HUES6 (cell line): ENCODE results near the gene CCBE1.

Experiments used
- H3K27ac ChIP-seq: 2 replicates; pipeline ENCODE4 v1.7.0; 2013; ENCODE audit warnings: low read depth, mild to moderate bottlenecking, low read length, inconsistent platforms
- H3K27me3 ChIP-seq: 2 replicates; pipeline ENCODE4 v1.6.1; 2013; ENCODE audit warnings: low read length; ENCODE audit not compliant: control insufficient read depth, insufficient read depth
- H3K36me3 ChIP-seq: 2 replicates; pipeline ENCODE4 v1.6.1; 2013; ENCODE audit warnings: low read length; ENCODE audit not compliant: control insufficient read depth, insufficient read depth
- H3K4me1 ChIP-seq: 2 replicates; pipeline ENCODE4 v1.6.1; 2013; ENCODE audit warnings: low read length; ENCODE audit not compliant: control insufficient read depth, insufficient read depth
- H3K4me3 ChIP-seq: 2 replicates; pipeline ENCODE4 v1.5.1; 2013; ENCODE audit warnings: low read depth, low read length
- H3K9ac ChIP-seq: one replicate; pipeline ENCODE4 v1.6.1; 2013; ENCODE audit warnings: mild to moderate bottlenecking, low read length
- H3K9me3 ChIP-seq: 2 replicates; pipeline ENCODE4 v1.6.1; 2013; ENCODE audit warnings: low read depth, low read length; ENCODE audit not compliant: control insufficient read depth, insufficient read depth

CCBE1 gene

GRCh38 chr18:59468821-59469220 is 228.4 kb downstream of the CCBE1 start:
- Histone ChIP-seq H3K4me3 (no peak overlapping the region), H3K27me3 (no peaks in the 10 kb centered on the region), H3K9ac (no peak overlapping the region), H3K9me3 (no peaks in the 10 kb centered on the region), H3K36me3 (no peaks in the 10 kb centered on the region), H3K27ac (no peak overlapping the region), H3K4me1 (no peaks in the 10 kb centered on the region)

GRCh38 chr18:59467497-59467896 is 229.7 kb downstream of the CCBE1 start:
- Histone ChIP-seq H3K36me3 (no peaks in the 10 kb centered on the region), H3K4me3 (no peak overlapping the region), H3K4me1 (no peaks in the 10 kb centered on the region; the same call in 1 of the 2 replicates), H3K9me3 (no peaks in the 10 kb centered on the region), H3K27me3 (no peaks in the 10 kb centered on the region), H3K27ac (no peak overlapping the region), H3K9ac (no peak overlapping the region)

GRCh38 chr18:59466980-59467379 is 230.2 kb downstream of the CCBE1 start:
- Histone ChIP-seq H3K9me3 (no peaks in the 10 kb centered on the region), H3K36me3 (no peaks in the 10 kb centered on the region), H3K4me1 (no peaks in the 10 kb centered on the region; the same call in 1 of the 2 replicates), H3K9ac (no peak overlapping the region), H3K4me3 (no peak overlapping the region), H3K27ac (no peak overlapping the region), H3K27me3 (no peaks in the 10 kb centered on the region)

GRCh38 chr18:59464486-59464885 is 232.7 kb downstream of the CCBE1 start:
- H3K27me3 ChIP-seq: no peaks in the 10 kb centered on the region
- no peaks in the 10 kb centered on the region for H3K9me3 ChIP-seq
- peaks cover 5% of the 10 kb centered on the region; the same call in 1 of the 2 replicates for H3K4me1 ChIP-seq
- no peak overlapping the region for H3K4me3 ChIP-seq
- no peak overlapping the region for H3K9ac ChIP-seq
- H3K27ac ChIP-seq: no peak overlapping the region
- H3K36me3 ChIP-seq: no peaks in the 10 kb centered on the region

GRCh38 chr18:59461171-59461570 is 236.1 kb downstream of the CCBE1 start:
- Histone ChIP-seq H3K27me3 (no peaks in the 10 kb centered on the region; the same call in 1 of the 2 replicates), H3K9ac (no peak overlapping the region), H3K4me1 (peaks cover 5% of the 10 kb centered on the region; the same call in 1 of the 2 replicates), H3K4me3 (no peak overlapping the region), H3K9me3 (no peaks in the 10 kb centered on the region), H3K27ac (no peak overlapping the region), H3K36me3 (no peaks in the 10 kb centered on the region)

GRCh38 chr18:59460072-59460420 is 237.2 kb downstream of the CCBE1 start:
- Histone ChIP-seq H3K27ac (no peak overlapping the region), H3K4me1 (peaks cover 12% of the 10 kb centered on the region; the same call in 1 of the 2 replicates), H3K27me3 (no peaks in the 10 kb centered on the region; the same call in 1 of the 2 replicates), H3K9ac (no peak overlapping the region), H3K36me3 (no peaks in the 10 kb centered on the region), H3K4me3 (no peak overlapping the region), H3K9me3 (no peaks in the 10 kb centered on the region)

GRCh38 chr18:59459369-59460071 is 237.7 kb downstream of the CCBE1 start:
- peaks cover 12% of the 10 kb centered on the region; the same call in 1 of the 2 replicates for H3K4me1 ChIP-seq
- H3K36me3 ChIP-seq: no peaks in the 10 kb centered on the region
- no peak overlapping the region for H3K4me3 ChIP-seq
- H3K27me3 ChIP-seq: no peaks in the 10 kb centered on the region; the same call in 1 of the 2 replicates
- H3K27ac ChIP-seq: no peak overlapping the region
- H3K9me3 ChIP-seq: no peaks in the 10 kb centered on the region
- H3K9ac ChIP-seq: no peak overlapping the region

- Histone ChIP-seq H3K4me3 (no peak overlapping the region), H3K36me3 (no peaks in the 10 kb centered on the region), H3K9me3 (no peaks in the 10 kb centered on the region), H3K4me1 (peaks cover 12% of the 10 kb centered on the region; the same call in 1 of the 2 replicates), H3K27ac (no peak overlapping the region), H3K9ac (no peak overlapping the region), H3K27me3 (no peaks in the 10 kb centered on the region; the same call in 1 of the 2 replicates)
Measured at GRCh38 chr18:59458575-59458974, 238.6 kb downstream of the CCBE1 start.

- no peaks in the 10 kb centered on the region for H3K9me3 ChIP-seq
- H3K4me1 ChIP-seq: peaks cover 12% of the 10 kb centered on the region; the same call in 1 of the 2 replicates
- no peaks in the 10 kb centered on the region for H3K36me3 ChIP-seq
- H3K4me3 ChIP-seq: no peak overlapping the region
- no peak overlapping the region for H3K9ac ChIP-seq
- H3K27me3 ChIP-seq: no peaks in the 10 kb centered on the region; the same call in 1 of the 2 replicates
- H3K27ac ChIP-seq: no peak overlapping the region
Measured at GRCh38 chr18:59456657-59457056, 240.6 kb downstream of the CCBE1 start.

GRCh38 chr18:59455728-59456276 is 241.4 kb downstream of the CCBE1 start:
- no peak overlapping the region for H3K27ac ChIP-seq
- H3K9me3 ChIP-seq: no peaks in the 10 kb centered on the region

More at GRCh38 chr18:59455728-59456276, 241.4 kb downstream of the CCBE1 start:
- H3K4me1 ChIP-seq: peaks cover 15% of the 10 kb centered on the region; the same call in 1 of the 2 replicates
- H3K27me3 ChIP-seq: no peaks in the 10 kb centered on the region; the same call in 1 of the 2 replicates
- no peaks in the 10 kb centered on the region for H3K36me3 ChIP-seq
- H3K9ac ChIP-seq: no peak overlapping the region
- no peak overlapping the region for H3K4me3 ChIP-seq
